Measurements from ENCODE around the gene HK1.

GRCh38 chr10:69403519-69403918 is 125.2 kb downstream of the HK1 start:
- no peak for TF ChIP-seq NR2C2 (CRISPR knock-in tag; IDR thresholded peaks at IDR 0.05)
- TF ChIP-seq CTCF (IDR thresholded peaks at IDR 0.05) = no peak
- TF ChIP-seq NFE2L1 (CRISPR knock-in tag; IDR thresholded peaks at IDR 0.05) = no peak
- no peak for TF ChIP-seq KAT7 (CRISPR knock-in tag; IDR thresholded peaks at IDR 0.05; ENCODE audit: borderline replicate concordance)
- TF ChIP-seq RORB (CRISPR knock-in tag; IDR thresholded peaks at IDR 0.05) = no peak
- no peak for TF ChIP-seq ZNF263 (CRISPR knock-in tag; IDR thresholded peaks at IDR 0.05; ENCODE audit: low read depth)
